Neural cell (in vitro differentiated cells): ENCODE results near the gene CMBL. TPM values are rescaled to one million over a fixed set of nuclear protein-coding genes. Genes with fewer than 3 reads are reported as not detected.

Experiments
- H2AFZ ChIP-seq: fragments of 200-600, 300-800 bp; sonication (generic), shearing (Covaris generic); 2 replicates; pipeline ENCODE4 v1.6.0; 2014; ENCODE audit warnings: low read depth, mild to moderate bottlenecking, antibody characterized with exemption, low read length, moderate library complexity
- H3F3A ChIP-seq: fragments of 200-600 bp; shearing (Covaris generic); 2 replicates; pipeline ENCODE4 v1.6.1; 2016; ENCODE audit warnings: mild to moderate bottlenecking, moderate library complexity, mixed read lengths, antibody characterized with exemption, low read length; ENCODE audit not compliant: insufficient read depth, poor library complexity, severe bottlenecking
- H3K27ac ChIP-seq: fragments of 200-600, 300-800 bp; sonication (generic), shearing (Covaris generic); 2 replicates; pipeline ENCODE4 v1.5.1; 2014; ENCODE audit warnings: mild to moderate bottlenecking, low read length, moderate library complexity
- H3K27me3 ChIP-seq: fragments of 300-800, 200-600 bp; sonication (generic), shearing (Covaris generic); 2 replicates; pipeline ENCODE4 v1.6.0; 2014; ENCODE audit warnings: mild to moderate bottlenecking, low read depth, low read length, moderate library complexity; ENCODE audit not compliant: insufficient read depth
- H3K36me3 ChIP-seq: fragments of 300-800, 200-600 bp; sonication (generic), shearing (Covaris generic); 2 replicates; pipeline ENCODE4 v1.5.1; 2014; ENCODE audit warnings: mild to moderate bottlenecking, antibody characterized with exemption, low read length, moderate library complexity; ENCODE audit not compliant: insufficient read depth
- H3K4me2 ChIP-seq: fragments of 300-800, 200-600 bp; sonication (generic), shearing (Covaris generic); 2 replicates; pipeline ENCODE4 v1.6.0; 2014; ENCODE audit warnings: mild to moderate bottlenecking, low read length
- H3K4me3 ChIP-seq: fragments of 300-800, 200-600 bp; sonication (generic), shearing (Covaris generic); 2 replicates; pipeline ENCODE4 v1.5.1; 2014; ENCODE audit warnings: mild to moderate bottlenecking, low read length, moderate library complexity
- H3K79me2 ChIP-seq: fragments of 200-600 bp; shearing (Covaris generic); replicated peaks from 2 replicates; pipeline ENCODE4 v1.6.0; 2014; ENCODE audit warnings: mild to moderate bottlenecking, low read length, moderate library complexity; ENCODE audit not compliant: insufficient read depth
- H3K9ac ChIP-seq: fragments of 300-800, 200-600 bp; sonication (generic), shearing (Covaris generic); 2 replicates; pipeline ENCODE4 v1.6.1; 2016; ENCODE audit warnings: mild to moderate bottlenecking, low read length, mixed read lengths
- H3K9me2 ChIP-seq: fragments of 200-600 bp; shearing (Covaris generic); 2 replicates; pipeline ENCODE4 v1.6.1; 2016; ENCODE audit warnings: mild to moderate bottlenecking, low read length, mixed read lengths; ENCODE audit not compliant: insufficient read depth
- H3K9me3 ChIP-seq: fragments of 200-600, 300-800 bp; sonication (generic), shearing (Covaris generic); 2 replicates; pipeline ENCODE4 v1.6.1; 2016; ENCODE audit warnings: mild to moderate bottlenecking, mixed run types, low read length, moderate library complexity, mixed read lengths
- H4K20me1 ChIP-seq: fragments of 200-600 bp; shearing (Covaris generic); 2 replicates; pipeline ENCODE4 v1.6.1; 2016; ENCODE audit warnings: mild to moderate bottlenecking, mixed run types; ENCODE audit not compliant: insufficient read depth
- CTCF ChIP-seq: fragments of 450-650 bp; IDR thresholded peaks from 2 replicates; pipeline ENCODE4 v1.5.1; 2014; ENCODE audit warnings: antibody characterized with exemption, mild to moderate bottlenecking, moderate library complexity; ENCODE audit not compliant: poor library complexity, severe bottlenecking
- EP300 ChIP-seq: fragments of 450-650 bp; conservative IDR thresholded peaks from 2 replicates; pipeline ENCODE4 v1.6.1; 2014; ENCODE audit warnings: antibody characterized with exemption, mild to moderate bottlenecking, moderate library complexity; ENCODE audit not compliant: poor library complexity, severe bottlenecking
- EZH2 ChIP-seq: fragments of 200-600, 300-800 bp; shearing (Covaris generic), sonication (generic); IDR thresholded peaks from 2 replicates; pipeline ENCODE4 v1.6.1; 2014; ENCODE audit warnings: antibody characterized with exemption, low read length, borderline replicate concordance, mild to moderate bottlenecking; ENCODE audit not compliant: insufficient read depth, poor library complexity, severe bottlenecking
- MXI1 ChIP-seq: fragments of 450-650 bp; conservative IDR thresholded peaks from 2 replicates; pipeline ENCODE4 v1.6.1; 2014; ENCODE audit warnings: antibody characterized with exemption, mild to moderate bottlenecking; ENCODE audit not compliant: poor library complexity, severe bottlenecking
- POLR2AphosphoS5 ChIP-seq: IDR thresholded peaks from 2 replicates; pipeline ENCODE4 v1.6.1; 2012
- RAD21 ChIP-seq: fragments of 450-650 bp; conservative IDR thresholded peaks from 2 replicates; pipeline ENCODE4 v1.6.1; 2014; ENCODE audit warnings: antibody characterized with exemption, mild to moderate bottlenecking, moderate library complexity
- SMC3 ChIP-seq: fragments of 450-650 bp; conservative IDR thresholded peaks from 2 replicates; pipeline ENCODE4 v1.6.1; 2014; ENCODE audit warnings: antibody characterized with exemption, mild to moderate bottlenecking, moderate library complexity; ENCODE audit not compliant: poor library complexity
- TAF1 ChIP-seq: IDR thresholded peaks from 2 replicates; pipeline ENCODE4 v1.6.1; 2012; ENCODE audit warnings: low read depth
- polyA plus RNA-seq: library from polyadenylated mRNA; depleted of rRNA; stranded (reverse); fragments of >200 nt; gene quantifications from 2 replicates; pipeline ENCODE4 v1.2.3, GENCODE V29; 2014
- TF ChIP-seq, protein P1 (sequence below): IDR thresholded peaks from 2 replicates; pipeline ENCODE4 v1.6.1; 2012; ENCODE audit warnings: borderline replicate concordance

The CMBL gene
- polyA plus RNA-seq, 1 donor from 2014 or later, result 0.58 TPM

DNA sequence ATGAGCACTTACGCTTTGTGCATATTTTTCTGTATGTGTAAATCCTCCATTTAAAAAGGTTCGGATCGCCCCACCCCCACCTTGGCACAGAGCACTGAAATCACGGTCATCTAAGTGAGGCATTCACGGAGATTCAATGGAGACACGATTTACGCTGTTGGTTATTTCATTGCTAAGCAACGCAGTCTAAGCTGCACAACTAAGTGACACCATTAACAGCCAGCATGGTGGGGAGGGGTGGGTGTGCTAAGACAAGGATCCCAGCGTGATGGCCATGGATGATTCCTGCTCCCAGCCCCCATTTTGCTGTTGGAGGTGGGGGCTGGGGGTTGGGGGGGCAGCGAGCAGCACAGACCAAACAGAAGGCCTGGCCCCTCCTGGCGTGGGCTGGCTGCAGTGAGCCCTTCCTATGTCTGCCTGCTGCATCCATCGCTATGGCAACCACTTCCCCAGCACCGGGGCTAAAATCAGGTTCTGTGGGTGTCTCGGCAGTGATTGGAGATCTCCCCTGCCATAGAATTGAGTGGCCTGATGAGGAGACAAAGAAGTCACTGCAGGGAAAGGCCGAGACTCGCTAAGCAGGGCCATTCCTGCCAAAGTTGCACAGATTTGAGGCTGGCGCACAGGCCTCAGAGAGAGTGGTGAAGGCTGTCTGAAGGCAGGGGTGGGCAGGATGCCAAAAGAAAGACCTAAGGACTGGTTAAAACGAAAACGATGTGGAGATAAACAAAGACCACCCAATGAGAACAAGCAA, 31.5 kb upstream of the CMBL start:
- no peaks in the 10 kb centered on the region for H3K36me3 ChIP-seq
- H3K27ac ChIP-seq, result peak overlapping the region; percentile 96
- H3K9me2 ChIP-seq, result no peaks in the 10 kb centered on the region
- peaks cover 6% of the 10 kb centered on the region for H3K27me3 ChIP-seq
- no peaks in the 10 kb centered on the region for H3K9me3 ChIP-seq
- peak overlapping the region; percentile 67 for H3K9ac ChIP-seq
- no peaks in the 10 kb centered on the region for H3K79me2 ChIP-seq
- peak; percentile 51 for TF ChIP-seq RAD21
- no peak for TF ChIP-seq EZH2
- peak; percentile 59 for TF ChIP-seq SMC3
- peak; percentile 90 for TF ChIP-seq EP300
- TF ChIP-seq POLR2AphosphoS5, result peak; percentile 79
- TF ChIP-seq, protein P1, sequence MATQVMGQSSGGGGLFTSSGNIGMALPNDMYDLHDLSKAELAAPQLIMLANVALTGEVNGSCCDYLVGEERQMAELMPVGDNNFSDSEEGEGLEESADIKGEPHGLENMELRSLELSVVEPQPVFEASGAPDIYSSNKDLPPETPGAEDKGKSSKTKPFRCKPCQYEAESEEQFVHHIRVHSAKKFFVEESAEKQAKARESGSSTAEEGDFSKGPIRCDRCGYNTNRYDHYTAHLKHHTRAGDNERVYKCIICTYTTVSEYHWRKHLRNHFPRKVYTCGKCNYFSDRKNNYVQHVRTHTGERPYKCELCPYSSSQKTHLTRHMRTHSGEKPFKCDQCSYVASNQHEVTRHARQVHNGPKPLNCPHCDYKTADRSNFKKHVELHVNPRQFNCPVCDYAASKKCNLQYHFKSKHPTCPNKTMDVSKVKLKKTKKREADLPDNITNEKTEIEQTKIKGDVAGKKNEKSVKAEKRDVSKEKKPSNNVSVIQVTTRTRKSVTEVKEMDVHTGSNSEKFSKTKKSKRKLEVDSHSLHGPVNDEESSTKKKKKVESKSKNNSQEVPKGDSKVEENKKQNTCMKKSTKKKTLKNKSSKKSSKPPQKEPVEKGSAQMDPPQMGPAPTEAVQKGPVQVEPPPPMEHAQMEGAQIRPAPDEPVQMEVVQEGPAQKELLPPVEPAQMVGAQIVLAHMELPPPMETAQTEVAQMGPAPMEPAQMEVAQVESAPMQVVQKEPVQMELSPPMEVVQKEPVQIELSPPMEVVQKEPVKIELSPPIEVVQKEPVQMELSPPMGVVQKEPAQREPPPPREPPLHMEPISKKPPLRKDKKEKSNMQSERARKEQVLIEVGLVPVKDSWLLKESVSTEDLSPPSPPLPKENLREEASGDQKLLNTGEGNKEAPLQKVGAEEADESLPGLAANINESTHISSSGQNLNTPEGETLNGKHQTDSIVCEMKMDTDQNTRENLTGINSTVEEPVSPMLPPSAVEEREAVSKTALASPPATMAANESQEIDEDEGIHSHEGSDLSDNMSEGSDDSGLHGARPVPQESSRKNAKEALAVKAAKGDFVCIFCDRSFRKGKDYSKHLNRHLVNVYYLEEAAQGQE, result peak; percentile 81
- TF ChIP-seq TAF1, result no peak
- no peak for TF ChIP-seq CTCF
- peak; percentile 51 for TF ChIP-seq MXI1
- H2AFZ ChIP-seq, result peak overlapping the region; percentile 65
- peak overlapping the region; percentile 56 for H3K4me3 ChIP-seq
- no peaks in the 10 kb centered on the region for H3F3A ChIP-seq
- peak overlapping the region; percentile 52 for H3K4me2 ChIP-seq
- H4K20me1 ChIP-seq, result no peaks in the 10 kb centered on the region

- Histone ChIP-seq H3K27me3 (peaks cover 12% of the 10 kb centered on the region), H3F3A (no peaks in the 10 kb centered on the region), H3K4me2 (peak overlapping the region; percentile 52), H3K36me3 (no peaks in the 10 kb centered on the region), H3K4me3 (peak overlapping the region; percentile 56), H4K20me1 (no peaks in the 10 kb centered on the region), H3K27ac (peak overlapping the region; percentile 96), H3K79me2 (no peaks in the 10 kb centered on the region), H3K9me2 (no peaks in the 10 kb centered on the region), H2AFZ (peak overlapping the region; percentile 51), H3K9ac (peak overlapping the region; percentile 67), H3K9me3 (no peaks in the 10 kb centered on the region)
- TF ChIP-seq SMC3 (no peak), TAF1 (no peak), CTCF (no peak), MXI1 (no peak), EP300 (no peak), RAD21 (no peak), POLR2AphosphoS5 (no peak), EZH2 (no peak)
- TF ChIP-seq, protein P1, result no peak
These were observed 31.0 kb upstream of the CMBL start for GRCh38 chr5:10338686-10339057.
